ENCODE data around the gene ZNF45.

ZNF45 gene

DNA sequence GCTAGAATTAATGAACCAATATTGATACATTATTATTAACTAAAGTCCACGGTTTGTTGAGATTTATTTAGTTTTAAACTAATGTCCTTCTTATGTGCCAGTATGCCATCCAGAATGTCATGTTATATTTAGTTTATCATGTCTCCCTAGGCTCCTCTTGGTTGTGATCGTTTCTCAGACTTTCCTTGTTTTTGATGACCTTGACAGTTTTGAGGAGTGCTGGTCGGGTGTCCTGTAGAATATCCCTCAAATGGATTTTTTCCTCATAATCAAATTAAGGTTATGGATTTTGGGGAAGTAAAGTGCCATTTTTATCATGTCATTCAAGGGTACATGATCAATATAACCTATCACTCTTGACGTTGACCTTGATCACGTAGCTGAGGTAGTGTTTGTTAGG lies 6.1 kb upstream of the ZNF45 start:
- DNase-seq (ENCODE audit: extremely low spot score), result no peak
- no peak for TF ChIP-seq NFRKB (IDR thresholded peaks at IDR 0.05)
- CTCF ChIA-PET, result no interaction called here
- POLR2A ChIA-PET, result no interaction called here

DNA sequence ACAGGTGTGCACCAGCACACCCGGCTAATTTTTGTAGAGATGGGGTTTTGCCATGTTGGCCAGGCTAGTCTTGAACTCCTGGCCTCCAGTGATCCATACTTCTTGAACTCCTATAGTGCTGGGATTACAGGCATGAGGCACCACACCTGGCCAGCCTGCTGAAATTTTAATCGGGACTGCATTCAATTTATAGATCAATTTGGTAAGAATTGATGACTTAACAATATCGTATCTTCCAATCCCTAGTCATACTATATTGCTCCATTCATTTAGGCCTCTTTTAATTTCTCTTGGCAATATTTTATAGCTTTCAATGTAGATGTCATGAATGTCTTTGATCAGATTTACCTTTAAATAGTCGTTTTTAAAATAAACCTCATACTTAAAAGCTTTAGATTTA lies 5.6 kb upstream of the ZNF45 start:
- TF ChIP-seq FOXM1 (IDR thresholded peaks at IDR 0.05; ENCODE audit: borderline replicate concordance), result no peak
- TF ChIP-seq, protein P1, sequence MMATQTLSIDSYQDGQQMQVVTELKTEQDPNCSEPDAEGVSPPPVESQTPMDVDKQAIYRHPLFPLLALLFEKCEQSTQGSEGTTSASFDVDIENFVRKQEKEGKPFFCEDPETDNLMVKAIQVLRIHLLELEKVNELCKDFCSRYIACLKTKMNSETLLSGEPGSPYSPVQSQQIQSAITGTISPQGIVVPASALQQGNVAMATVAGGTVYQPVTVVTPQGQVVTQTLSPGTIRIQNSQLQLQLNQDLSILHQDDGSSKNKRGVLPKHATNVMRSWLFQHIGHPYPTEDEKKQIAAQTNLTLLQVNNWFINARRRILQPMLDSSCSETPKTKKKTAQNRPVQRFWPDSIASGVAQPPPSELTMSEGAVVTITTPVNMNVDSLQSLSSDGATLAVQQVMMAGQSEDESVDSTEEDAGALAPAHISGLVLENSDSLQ (IDR thresholded peaks at IDR 0.05), result no peak
- no peak for TF ChIP-seq ELF4 (IDR thresholded peaks at IDR 0.05)
- TF ChIP-seq TARDBP (IDR thresholded peaks at IDR 0.05), result no peak
- TF ChIP-seq FOXK2 (IDR thresholded peaks at IDR 0.05), result no peak
- TF ChIP-seq SP1 (IDR thresholded peaks at IDR 0.05), result no peak
- no peak for TF ChIP-seq CTBP1 (IDR thresholded peaks at IDR 0.05; ENCODE audit: borderline replicate concordance)
- TF ChIP-seq FOXA1 (IDR thresholded peaks at IDR 0.05), result no peak
- TF ChIP-seq BHLHE40 (IDR thresholded peaks at IDR 0.05; ENCODE audit: borderline replicate concordance), result no peak
- TF ChIP-seq SUZ12 (IDR thresholded peaks at IDR 0.05), result no peak
- no peak for TF ChIP-seq HDGF (IDR thresholded peaks at IDR 0.05; ENCODE audit: borderline replicate concordance)
- no peak for TF ChIP-seq LEF1 (IDR thresholded peaks at IDR 0.05; ENCODE audit: borderline replicate concordance)
- TF ChIP-seq L3MBTL2 (conservative IDR thresholded peaks at IDR 0.05), result no peak
- no peak for TF ChIP-seq ZNF384 (IDR thresholded peaks at IDR 0.05)
- TF ChIP-seq NFRKB (IDR thresholded peaks at IDR 0.05), result no peak
- no peak for TF ChIP-seq ARNT (IDR thresholded peaks at IDR 0.05)
- CTCF ChIA-PET, result no interaction called here
- POLR2A ChIA-PET, result no interaction called here
- DNase-seq (ENCODE audit: extremely low spot score), result no peak

GRCh38 chr19:43939557-43940260 lies 4.6 kb upstream of the ZNF45 start:
- POLR2A ChIA-PET, result no interaction called here

DNA sequence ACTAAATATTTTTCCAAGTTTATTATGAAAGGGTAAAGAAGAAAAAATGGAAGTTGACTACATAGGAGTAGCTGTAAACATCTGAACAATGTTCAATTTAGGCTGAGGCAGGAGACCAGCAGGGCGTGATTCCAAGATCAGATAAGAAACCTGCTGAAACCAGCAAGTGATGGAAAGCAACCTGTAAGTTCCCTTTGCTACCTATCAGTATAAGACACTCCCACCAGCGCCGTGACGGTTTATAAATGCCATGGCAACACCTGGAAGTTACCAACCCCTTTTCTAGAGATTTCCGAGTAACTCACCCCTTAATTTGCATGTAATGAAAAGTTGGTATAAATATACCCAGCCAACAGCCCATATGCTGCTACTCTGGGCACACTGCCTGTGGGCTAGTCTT lies 1.1 kb upstream of the ZNF45 start:
- POLR2A ChIA-PET, result interaction anchor here (1.0 to 2.2 kb wide), 2 partner anchors 9 to 15 kb away, joined by 4 to 23 read pairs; partner anchors contain the start of gene ZNF221
- CTCF ChIA-PET, result interaction anchor here (0.6 kb wide), 1 partner anchor 634 kb away, joined by 3 read pairs; no protein-coding TSS in a partner anchor
- no peak for DNase-seq (ENCODE audit: extremely low spot score)
- TF ChIP-seq NFRKB (IDR thresholded peaks at IDR 0.05) (no peak), ARNT (IDR thresholded peaks at IDR 0.05) (no peak), FOXA1 (IDR thresholded peaks at IDR 0.05) (no peak), CTBP1 (IDR thresholded peaks at IDR 0.05; ENCODE audit: borderline replicate concordance) (no peak), BHLHE40 (IDR thresholded peaks at IDR 0.05; ENCODE audit: borderline replicate concordance) (no peak), FOXM1 (IDR thresholded peaks at IDR 0.05; ENCODE audit: borderline replicate concordance) (no peak), ELF4 (IDR thresholded peaks at IDR 0.05) (no peak), ZNF384 (IDR thresholded peaks at IDR 0.05) (no peak), FOXK2 (IDR thresholded peaks at IDR 0.05) (no peak)

More at GRCh38 chr19:43939557-43940260, 4.6 kb upstream of the ZNF45 start:
- DNase-seq (ENCODE audit: extremely low spot score), result no peak
- TF ChIP-seq FOXK2 (IDR thresholded peaks at IDR 0.05) (no peak), L3MBTL2 (conservative IDR thresholded peaks at IDR 0.05) (no peak), HDGF (IDR thresholded peaks at IDR 0.05; ENCODE audit: borderline replicate concordance) (no peak), ZNF384 (IDR thresholded peaks at IDR 0.05) (no peak), ARNT (IDR thresholded peaks at IDR 0.05) (no peak), NFRKB (IDR thresholded peaks at IDR 0.05) (no peak), BHLHE40 (IDR thresholded peaks at IDR 0.05; ENCODE audit: borderline replicate concordance) (no peak), FOXM1 (IDR thresholded peaks at IDR 0.05; ENCODE audit: borderline replicate concordance) (no peak), SP1 (IDR thresholded peaks at IDR 0.05) (no peak), CTBP1 (IDR thresholded peaks at IDR 0.05; ENCODE audit: borderline replicate concordance) (no peak), FOXA1 (IDR thresholded peaks at IDR 0.05) (no peak), LEF1 (IDR thresholded peaks at IDR 0.05; ENCODE audit: borderline replicate concordance) (no peak), ELF4 (IDR thresholded peaks at IDR 0.05) (no peak), TARDBP (IDR thresholded peaks at IDR 0.05) (no peak), SUZ12 (IDR thresholded peaks at IDR 0.05) (no peak)
- TF ChIP-seq, protein P1 (IDR thresholded peaks at IDR 0.05), result no peak
- CTCF ChIA-PET, result no interaction called here

GRCh38 chr19:43934055-43934984 lies 762 bp downstream of the ZNF45 start:
- POLR2A ChIA-PET, result interaction anchor here (0.9 to 2.2 kb wide), 6 partner anchors 9 to 107 kb away, joined by 3 to 23 read pairs (median 10); partner anchors contain the start of genes ZNF155, ZNF221 and ZNF283

GRCh38 chr19:43928820-43929219 lies 6.3 kb downstream of the ZNF45 start:
- CTCF ChIA-PET, result no interaction called here
- no peak for TF ChIP-seq ZNF384 (IDR thresholded peaks at IDR 0.05)
- no peak for TF ChIP-seq FOXK2 (IDR thresholded peaks at IDR 0.05)
- no peak for TF ChIP-seq FOXA1 (IDR thresholded peaks at IDR 0.05)
- no peak for TF ChIP-seq SUZ12 (IDR thresholded peaks at IDR 0.05)
- TF ChIP-seq TARDBP (IDR thresholded peaks at IDR 0.05), result no peak
- no peak for TF ChIP-seq BHLHE40 (IDR thresholded peaks at IDR 0.05; ENCODE audit: borderline replicate concordance)
- no peak for TF ChIP-seq SP1 (IDR thresholded peaks at IDR 0.05)
- TF ChIP-seq FOXM1 (IDR thresholded peaks at IDR 0.05; ENCODE audit: borderline replicate concordance), result no peak
- no peak for TF ChIP-seq ELF4 (IDR thresholded peaks at IDR 0.05)
- no peak for TF ChIP-seq LEF1 (IDR thresholded peaks at IDR 0.05; ENCODE audit: borderline replicate concordance)
- TF ChIP-seq L3MBTL2 (conservative IDR thresholded peaks at IDR 0.05), result no peak
- no peak for TF ChIP-seq ARNT (IDR thresholded peaks at IDR 0.05)
- TF ChIP-seq, protein P1 (IDR thresholded peaks at IDR 0.05), result no peak
- TF ChIP-seq HDGF (IDR thresholded peaks at IDR 0.05; ENCODE audit: borderline replicate concordance), result no peak
- TF ChIP-seq CTBP1 (IDR thresholded peaks at IDR 0.05; ENCODE audit: borderline replicate concordance), result no peak
- no peak for TF ChIP-seq NFRKB (IDR thresholded peaks at IDR 0.05)
- POLR2A ChIA-PET, result no interaction called here
- no peak for DNase-seq (ENCODE audit: extremely low spot score)

More at GRCh38 chr19:43934055-43934984, 762 bp downstream of the ZNF45 start:
- TF ChIP-seq LEF1 (IDR thresholded peaks at IDR 0.05; ENCODE audit: borderline replicate concordance) (no peak), ELF4 (IDR thresholded peaks at IDR 0.05) (no peak), SP1 (IDR thresholded peaks at IDR 0.05) (no peak), NFRKB (IDR thresholded peaks at IDR 0.05) (no peak), ZNF384 (IDR thresholded peaks at IDR 0.05) (no peak), HDGF (IDR thresholded peaks at IDR 0.05; ENCODE audit: borderline replicate concordance) (no peak), SUZ12 (IDR thresholded peaks at IDR 0.05) (no peak), ARNT (IDR thresholded peaks at IDR 0.05) (no peak), FOXM1 (IDR thresholded peaks at IDR 0.05; ENCODE audit: borderline replicate concordance) (no peak), L3MBTL2 (conservative IDR thresholded peaks at IDR 0.05) (no peak), FOXK2 (IDR thresholded peaks at IDR 0.05) (no peak), FOXA1 (IDR thresholded peaks at IDR 0.05) (no peak)
- CTCF ChIA-PET, result interaction anchor here (1.3 kb wide), 1 partner anchor 17 kb away, joined by 3 read pairs; the partner anchor contains the start of gene ZNF221
- DNase-seq (ENCODE audit: extremely low spot score), result peak; percentile 9

All from HEK293T (cell line).